HG03460 (cell line): ENCODE measurements around the gene KDSR.

Experiments
- ATAC-seq: cut with Tn5 transposase; IDR thresholded peaks from one replicate; pipeline ENCODE4 v1.9.1; 2021; ENCODE audit not compliant: unreplicated experiment

The KDSR gene

GRCh38 chr18:63307551-63308200, 59.3 kb downstream of the KDSR start:
- no peak for ATAC-seq

- ATAC-seq = no peak
Measured at GRCh38 chr18:63306819-63307550, 60.0 kb downstream of the KDSR start.

GRCh38 chr18:63306249-63306648, 60.8 kb downstream of the KDSR start:
- no peak for ATAC-seq

GRCh38 chr18:63303547-63303946, 63.5 kb downstream of the KDSR start:
- no peak for ATAC-seq

GRCh38 chr18:63302636-63303405, 64.2 kb downstream of the KDSR start:
- no peak for ATAC-seq

GRCh38 chr18:63302220-63302619, 64.8 kb downstream of the KDSR start:
- ATAC-seq = no peak

- ATAC-seq = no peak
Measured at GRCh38 chr18:63301434-63301833, 65.6 kb downstream of the KDSR start.

- ATAC-seq = no peak
Measured at GRCh38 chr18:63299837-63300745, 66.9 kb downstream of the KDSR start.

DNA sequence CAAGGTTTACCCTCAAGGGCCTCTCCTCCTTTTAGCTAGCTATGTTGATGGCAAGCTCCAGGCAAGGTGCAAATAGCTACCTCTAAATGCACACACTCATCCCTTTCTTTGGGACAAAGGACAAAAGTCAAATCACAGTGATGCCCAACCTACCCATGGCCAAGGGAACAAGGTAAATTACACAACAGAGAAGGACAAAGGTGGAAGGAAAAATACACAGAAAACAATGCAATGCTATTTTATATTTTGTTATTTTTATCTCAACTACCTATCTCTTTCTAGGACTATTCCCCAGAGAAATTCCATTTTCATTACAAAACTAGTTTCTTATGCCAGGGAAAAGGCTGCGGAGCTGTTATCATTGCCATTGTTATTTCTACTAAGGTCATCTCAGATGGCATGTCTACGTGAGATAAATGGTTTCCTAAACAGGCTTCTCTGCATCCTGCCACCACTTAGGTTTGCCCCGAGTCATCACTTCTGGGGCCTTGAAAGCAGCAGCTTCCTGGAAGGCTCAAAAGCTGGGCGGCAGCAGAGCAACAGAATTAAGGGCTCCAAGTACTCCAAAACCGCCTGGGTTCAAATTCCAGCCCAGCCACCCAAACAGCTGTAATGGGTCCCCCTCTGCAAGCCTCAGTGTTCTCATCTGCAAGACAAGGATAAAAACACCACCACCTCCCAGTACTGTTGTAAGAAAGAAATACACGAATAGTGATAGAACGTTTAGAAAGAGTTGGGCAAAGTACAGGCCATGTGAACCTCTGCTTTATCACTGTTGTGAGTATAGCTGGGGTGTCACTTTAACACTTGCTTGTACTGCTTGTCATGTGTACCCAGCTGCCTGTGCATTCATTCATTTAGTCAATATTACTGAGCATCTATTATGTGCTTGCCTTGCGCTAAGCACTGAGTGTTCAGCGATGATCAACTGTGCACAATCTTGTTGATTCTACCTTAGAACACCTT, 68.3 kb downstream of the KDSR start:
- no peak for ATAC-seq

DNA sequence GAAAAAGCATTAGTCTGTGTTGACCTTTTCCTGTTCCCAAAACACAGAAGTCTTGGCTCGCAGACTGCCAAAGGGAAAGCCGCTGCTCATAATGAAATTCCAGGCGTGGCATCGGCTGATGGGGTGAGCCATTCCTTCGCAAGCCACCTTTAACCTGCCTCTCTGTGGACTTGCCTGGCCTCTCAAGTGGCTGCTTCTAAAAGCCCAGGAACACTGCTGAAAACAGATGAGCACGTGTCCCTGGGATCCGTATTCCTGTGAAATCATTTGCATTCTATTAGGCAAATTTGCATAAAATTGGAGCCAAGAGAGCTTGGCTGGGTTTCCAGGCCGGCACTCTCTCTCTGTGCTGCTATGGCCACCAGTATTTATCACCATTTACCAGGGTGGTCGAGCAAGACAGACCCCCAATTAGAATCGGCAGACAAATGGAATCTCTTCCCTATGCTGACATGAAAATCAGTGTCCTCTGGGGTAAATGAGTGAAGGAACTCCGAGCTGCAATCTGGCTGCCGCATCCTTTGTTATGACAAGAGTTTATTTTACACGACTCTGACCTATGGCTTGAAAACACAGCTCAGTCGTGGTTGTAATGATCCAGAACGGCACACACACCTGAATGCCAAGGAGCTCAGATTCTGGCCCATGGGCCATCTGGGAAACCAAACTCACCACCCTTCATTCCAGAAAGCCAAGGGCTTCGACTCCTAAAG, 69.2 kb downstream of the KDSR start:
- no peak for ATAC-seq

DNA sequence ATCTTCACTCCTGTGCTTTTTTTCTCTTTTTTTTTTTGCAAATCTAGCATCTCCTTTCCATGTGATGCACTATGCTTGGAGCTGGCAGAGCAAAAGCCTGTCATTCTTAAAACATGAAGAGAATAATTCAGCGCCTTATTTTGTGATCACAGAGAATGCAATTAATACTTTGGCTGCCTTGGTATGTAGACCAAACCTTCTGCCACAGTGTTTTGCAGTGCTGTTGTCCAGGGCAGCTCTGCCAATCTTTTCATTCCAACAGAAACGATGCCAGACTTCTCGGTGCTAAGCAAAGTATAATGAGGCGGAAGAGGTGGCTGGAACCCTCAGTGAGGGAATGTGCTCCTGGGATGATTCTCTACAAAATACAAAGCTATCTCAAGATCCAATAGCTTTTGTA, 73.1 kb downstream of the KDSR start:
- no peak for ATAC-seq

DNA sequence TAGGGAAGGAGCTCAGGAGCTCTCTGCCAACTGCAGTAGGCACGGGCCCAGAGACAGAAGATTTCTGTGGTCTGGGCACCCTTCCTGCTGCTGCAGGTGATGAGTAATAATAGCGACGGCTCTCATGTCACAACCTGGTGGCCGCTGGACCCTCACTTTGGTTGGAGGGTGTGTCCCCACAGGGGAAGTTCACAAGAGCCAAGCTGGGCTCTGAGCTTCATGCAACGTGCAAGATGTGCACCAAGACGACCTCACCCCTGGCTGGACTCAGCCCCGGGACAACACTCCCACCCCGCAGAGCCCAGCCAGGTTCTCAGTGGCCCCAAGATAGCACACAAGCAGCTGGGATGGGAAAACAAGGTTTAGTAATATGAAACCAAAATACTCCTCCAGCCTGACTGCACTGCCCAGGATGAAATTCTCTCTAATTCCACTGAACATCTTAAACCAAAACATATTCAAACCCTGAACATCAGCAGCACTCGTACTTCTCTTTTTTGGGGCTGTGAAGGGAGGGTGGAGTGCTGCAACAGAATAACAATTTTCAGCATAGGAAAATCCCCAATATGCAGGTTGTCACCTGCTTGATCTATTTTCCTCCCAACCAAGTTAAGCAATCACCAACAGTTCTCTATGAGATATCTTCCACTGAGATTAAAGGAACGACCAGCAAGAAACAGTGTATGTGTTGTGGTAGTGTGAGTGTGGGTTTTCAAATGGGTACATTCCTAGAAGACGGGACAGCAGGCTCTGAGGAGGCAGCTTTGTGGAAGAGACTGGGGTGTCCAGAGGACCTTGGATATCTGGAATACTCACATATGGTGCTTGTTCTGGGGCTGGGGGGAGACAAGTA, 73.9 kb downstream of the KDSR start:
- peak; percentile 57 for ATAC-seq

DNA sequence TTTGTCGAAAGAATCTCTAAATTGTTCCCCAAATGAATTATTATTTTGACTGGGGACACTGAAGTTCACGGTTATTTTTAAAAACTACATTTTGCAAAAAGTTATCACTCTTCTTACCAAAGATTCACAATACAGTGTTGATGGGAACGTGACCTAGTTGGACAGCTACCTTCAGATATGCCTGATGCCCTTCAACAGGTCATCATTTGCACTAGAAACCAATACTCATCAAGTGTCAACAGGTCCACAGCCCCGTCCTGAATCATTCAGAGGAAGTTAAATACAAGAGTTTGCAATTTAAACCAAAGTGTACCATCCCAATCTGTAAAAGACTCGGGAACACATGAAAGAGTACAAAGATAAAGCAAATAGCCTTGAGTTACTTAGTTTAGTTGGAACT, 75.7 kb downstream of the KDSR start:
- no peak for ATAC-seq

- no peak for ATAC-seq
Measured at GRCh38 chr18:63290821-63291200, 76.2 kb downstream of the KDSR start.

GRCh38 chr18:63290166-63290820, 76.7 kb downstream of the KDSR start:
- ATAC-seq = no peak

DNA sequence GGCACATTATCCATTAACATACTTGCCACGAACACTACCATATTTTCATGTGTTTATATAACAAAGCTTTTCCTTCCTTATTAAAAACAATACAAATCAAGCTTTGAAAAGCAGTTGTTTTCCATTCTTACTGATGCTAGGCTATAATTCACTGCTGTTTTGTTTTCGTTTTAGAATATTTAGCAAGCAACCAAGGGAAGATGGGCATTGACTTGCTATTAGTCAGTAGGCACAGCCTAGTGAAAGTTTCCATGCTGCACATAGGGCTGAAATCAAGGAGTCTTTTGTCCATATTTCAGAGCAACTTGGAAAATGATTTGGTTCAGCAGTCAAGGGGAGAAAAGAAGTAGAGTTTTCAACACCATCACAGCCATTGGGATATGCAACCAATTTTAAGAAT, 78.7 kb downstream of the KDSR start:
- no peak for ATAC-seq

DNA sequence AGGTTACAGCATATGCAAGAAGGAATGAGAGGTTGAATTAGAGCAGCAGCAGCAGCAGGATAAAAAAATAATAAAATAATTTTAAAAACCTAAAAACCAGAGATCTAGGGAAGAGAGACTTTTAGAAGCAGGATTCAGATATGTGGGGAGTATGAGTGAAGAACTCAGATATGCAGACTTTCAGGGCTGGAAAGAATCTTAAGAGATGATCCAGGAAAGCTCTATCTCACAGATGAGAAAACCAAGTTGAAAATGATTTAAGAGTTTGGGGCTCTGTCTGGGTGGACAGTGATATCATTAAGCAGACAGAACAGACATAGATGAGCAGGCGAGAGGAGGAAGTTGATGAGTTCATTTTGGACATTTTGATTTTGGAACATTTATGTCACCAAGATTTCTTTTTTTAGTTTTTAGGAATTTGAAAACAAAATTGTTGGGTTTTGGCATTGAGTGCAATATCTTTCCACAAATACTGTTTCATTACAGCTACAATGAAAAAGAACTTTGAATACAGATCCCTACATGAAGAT, 79.2 kb downstream of the KDSR start:
- no peak for ATAC-seq

- no peak for ATAC-seq
Measured at GRCh38 chr18:63286926-63287325, 80.1 kb downstream of the KDSR start.
